ENCODE measurements around the gene CORO1C. TPM values are rescaled to one million over a fixed set of nuclear protein-coding genes. Genes with fewer than 3 reads are reported as not detected.

CORO1C gene
- total RNA-seq, 3 donors from 2014 or later (not counting 1 experiment from before 2014, with no cell fraction given): 28.9 to 43.5 (median 36.0) TPM

DNA sequence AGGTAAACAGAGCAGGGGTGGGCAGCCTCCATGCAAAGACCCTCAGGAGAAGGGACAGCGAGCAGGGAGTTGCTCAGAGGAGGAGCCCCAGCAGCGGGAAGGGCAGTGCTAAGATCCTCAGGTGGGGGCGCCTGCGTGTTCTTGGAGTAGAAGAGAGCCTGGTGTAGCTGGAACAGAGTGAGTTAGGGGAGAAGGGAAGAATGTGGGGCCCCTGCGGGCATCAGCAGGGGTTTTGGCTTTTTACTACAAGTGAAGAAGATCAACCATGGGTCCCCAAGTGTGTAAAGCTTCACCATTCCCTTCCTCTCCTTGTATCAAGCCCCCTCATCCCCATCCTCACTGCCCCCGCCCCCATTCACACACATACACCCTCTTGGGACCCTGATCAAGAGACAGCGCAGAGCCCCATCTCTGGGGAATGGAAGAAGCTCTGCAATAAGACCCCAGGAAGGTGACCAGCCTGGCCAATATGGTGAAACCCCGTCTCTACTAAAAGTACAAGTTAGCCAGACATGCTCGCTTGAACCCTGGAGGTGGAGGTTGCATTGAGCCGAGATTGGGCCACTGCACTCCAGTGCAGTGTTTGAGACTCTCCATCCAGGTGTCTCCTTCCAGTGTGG lies 123.2 kb downstream of the CORO1C start:
- WGBS (ENCODE audit: insufficient coverage): 84% methylated on average over 10 of the region's 10 CpGs
- H3K27me3 Mint-ChIP-seq (ENCODE audit: low read depth in 2 of 2): peaks cover 6 to 10% of the 10 kb centered on the region in 2 donors

DNA sequence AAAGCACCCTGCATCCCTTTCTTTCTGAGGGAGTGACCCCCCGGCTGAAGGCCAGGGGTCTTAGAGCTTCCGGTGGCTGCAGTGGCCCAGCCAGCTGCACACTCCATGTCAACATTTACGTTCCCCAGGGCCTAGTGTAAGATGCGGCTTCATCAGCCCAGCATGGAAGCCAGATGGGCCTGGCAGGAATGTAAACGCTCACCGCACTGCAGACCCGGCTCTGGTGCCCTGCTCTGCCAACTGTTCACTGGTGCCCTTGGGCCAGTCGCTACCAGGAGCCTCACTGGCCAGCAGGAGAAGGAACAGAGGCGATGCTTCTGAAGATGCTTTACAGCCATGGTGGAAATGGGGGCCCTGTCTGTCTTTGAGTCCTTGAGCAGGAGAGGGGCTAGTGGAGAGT lies 124.8 kb downstream of the CORO1C start:
- Histone ChIP-seq H3K36me3 (ENCODE audit: control insufficient read depth, insufficient read depth, low read length) (no peaks in the 10 kb centered on the region), H3K27ac (ENCODE audit: low read length) (no peak overlapping the region), H3K27me3 (ENCODE audit: control insufficient read depth, insufficient read depth, low read length) (no peaks in the 10 kb centered on the region), H3K4me3 (ENCODE audit: low read length) (no peak overlapping the region), H3K4me1 (ENCODE audit: control insufficient read depth, insufficient read depth, low read length) (no peaks in the 10 kb centered on the region), H3K9me3 (ENCODE audit: control insufficient read depth, insufficient read depth, low read length) (no peaks in the 10 kb centered on the region)
- no peak overlapping the region for H3K4me3 Mint-ChIP-seq
- peaks cover 0 to 5% of the 10 kb centered on the region in 2 donors for H3K4me1 Mint-ChIP-seq
- intact Hi-C loops (cut with micrococcal nuclease): no loop called here
- TF ChIP-seq, protein P1, sequence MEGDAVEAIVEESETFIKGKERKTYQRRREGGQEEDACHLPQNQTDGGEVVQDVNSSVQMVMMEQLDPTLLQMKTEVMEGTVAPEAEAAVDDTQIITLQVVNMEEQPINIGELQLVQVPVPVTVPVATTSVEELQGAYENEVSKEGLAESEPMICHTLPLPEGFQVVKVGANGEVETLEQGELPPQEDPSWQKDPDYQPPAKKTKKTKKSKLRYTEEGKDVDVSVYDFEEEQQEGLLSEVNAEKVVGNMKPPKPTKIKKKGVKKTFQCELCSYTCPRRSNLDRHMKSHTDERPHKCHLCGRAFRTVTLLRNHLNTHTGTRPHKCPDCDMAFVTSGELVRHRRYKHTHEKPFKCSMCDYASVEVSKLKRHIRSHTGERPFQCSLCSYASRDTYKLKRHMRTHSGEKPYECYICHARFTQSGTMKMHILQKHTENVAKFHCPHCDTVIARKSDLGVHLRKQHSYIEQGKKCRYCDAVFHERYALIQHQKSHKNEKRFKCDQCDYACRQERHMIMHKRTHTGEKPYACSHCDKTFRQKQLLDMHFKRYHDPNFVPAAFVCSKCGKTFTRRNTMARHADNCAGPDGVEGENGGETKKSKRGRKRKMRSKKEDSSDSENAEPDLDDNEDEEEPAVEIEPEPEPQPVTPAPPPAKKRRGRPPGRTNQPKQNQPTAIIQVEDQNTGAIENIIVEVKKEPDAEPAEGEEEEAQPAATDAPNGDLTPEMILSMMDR (IDR thresholded peaks at IDR 0.05): no peak
- ATAC-seq (no peak), DNase-seq (no peak)
- no peaks in the 10 kb centered on the region for H3K9me3 Mint-ChIP-seq
- H3K36me3 Mint-ChIP-seq: no peaks in the 10 kb centered on the region
- WGBS (ENCODE audit: insufficient coverage): 95% methylated on average over 9 of the region's 9 CpGs
- H3K27me3 Mint-ChIP-seq (ENCODE audit: low read depth in 2 of 2): peaks cover 6 to 10% of the 10 kb centered on the region in 2 donors
- H3K27ac Mint-ChIP-seq: peak overlapping the region in 1 of 2 donors; percentile 61

More for the DNA sequence above, 123.2 kb downstream of the CORO1C start:
- Mint-ChIP-seq H3K4me3 (no peak overlapping the region), H3K36me3 (no peaks in the 10 kb centered on the region), H3K4me1 (peaks cover 8 to 12% of the 10 kb centered on the region in 2 donors), H3K27ac (no peak overlapping the region), H3K9me3 (no peaks in the 10 kb centered on the region)
- intact Hi-C loops (cut with micrococcal nuclease): no loop called here
- no peaks in the 10 kb centered on the region for H3K9me3 ChIP-seq (ENCODE audit: control insufficient read depth, insufficient read depth, low read length)
- H3K27me3 ChIP-seq (ENCODE audit: control insufficient read depth, insufficient read depth, low read length): no peaks in the 10 kb centered on the region
- no peak for DNase-seq
- no peak overlapping the region for H3K27ac ChIP-seq (ENCODE audit: low read length)
- TF ChIP-seq, protein P1 (IDR thresholded peaks at IDR 0.05): no peak
- H3K4me3 ChIP-seq (ENCODE audit: low read length): no peak overlapping the region
- peaks cover 5% of the 10 kb centered on the region for H3K4me1 ChIP-seq (ENCODE audit: control insufficient read depth, insufficient read depth, low read length)
- no peaks in the 10 kb centered on the region for H3K36me3 ChIP-seq (ENCODE audit: control insufficient read depth, insufficient read depth, low read length)
- no peak for ATAC-seq

- TF ChIP-seq, protein P1 (IDR thresholded peaks at IDR 0.05): no peak
- no peak overlapping the region for H3K4me3 Mint-ChIP-seq
- intact Hi-C loops (cut with micrococcal nuclease): no loop called here
- H3K27me3 Mint-ChIP-seq (ENCODE audit: low read depth in 2 of 2): peaks cover 6 to 10% of the 10 kb centered on the region in 2 donors
- DNase-seq (no peak), ATAC-seq (no peak)
- Histone ChIP-seq H3K4me3 (ENCODE audit: low read length) (no peak overlapping the region), H3K36me3 (ENCODE audit: control insufficient read depth, insufficient read depth, low read length) (no peaks in the 10 kb centered on the region), H3K9me3 (ENCODE audit: control insufficient read depth, insufficient read depth, low read length) (no peaks in the 10 kb centered on the region), H3K27me3 (ENCODE audit: control insufficient read depth, insufficient read depth, low read length) (no peaks in the 10 kb centered on the region), H3K27ac (ENCODE audit: low read length) (no peak overlapping the region), H3K4me1 (ENCODE audit: control insufficient read depth, insufficient read depth, low read length) (no peaks in the 10 kb centered on the region)
- H3K27ac Mint-ChIP-seq: peak overlapping the region in 1 of 2 donors; percentile 68
- H3K9me3 Mint-ChIP-seq: no peaks in the 10 kb centered on the region
- no peaks in the 10 kb centered on the region for H3K36me3 Mint-ChIP-seq
- WGBS (ENCODE audit: insufficient coverage): 74% methylated on average over 4 of the region's 4 CpGs
- H3K4me1 Mint-ChIP-seq: peaks cover 0 to 5% of the 10 kb centered on the region in 2 donors
Measured at GRCh38 chr12:108605690-108606406, 125.5 kb downstream of the CORO1C start.

Measured in natural killer cell (primary cell).